HepG2 (cell line): ENCODE results near the gene CACNA1C. TPM values are rescaled to one million over a fixed set of nuclear protein-coding genes. Genes with fewer than 3 reads are reported as not detected.

Source experiments
- AGO1 ChIP-seq: fragments of 200-400 bp; formaldehyde crosslinking; IDR thresholded peaks from 2 replicates; pipeline ENCODE4 v1.6.1; 2017; ENCODE audit warnings: mild to moderate bottlenecking, low read depth, low read length, moderate library complexity; ENCODE audit not compliant: poor library complexity, severe bottlenecking
- AHDC1 ChIP-seq: sonication (generic); formaldehyde crosslinking; IDR thresholded peaks from 2 replicates; pipeline ENCODE4 v1.5.1; 2020; ENCODE audit warnings: mild to moderate bottlenecking, missing genetic modification reagents, borderline replicate concordance
- FUBP1 ChIP-seq: sonication (generic); formaldehyde crosslinking; IDR thresholded peaks from 2 replicates; pipeline ENCODE4 v1.5.1; 2020; ENCODE audit warnings: missing genetic modification reagents, mild to moderate bottlenecking, borderline replicate concordance
- MAFG ChIP-seq: sonication (generic); formaldehyde crosslinking; IDR thresholded peaks from 2 replicates; pipeline ENCODE4 v1.5.1; 2020; ENCODE audit warnings: mild to moderate bottlenecking, missing genetic modification reagents
- MZF1 ChIP-seq: sonication (generic); formaldehyde crosslinking; IDR thresholded peaks from 2 replicates; pipeline ENCODE4 v1.8.1; 2023; ENCODE audit warnings: mild to moderate bottlenecking, missing genetic modification reagents, borderline replicate concordance
- PAF1 ChIP-seq: IDR thresholded peaks from 2 replicates; pipeline ENCODE4 v1.6.1; 2016; ENCODE audit warnings: missing genetic modification reagents, missing compliant biosample characterization
- REST ChIP-seq, 2 experiments: IDR thresholded peaks; 2 replicates each; pipeline ENCODE4 v1.6.1; 2011 to 2012; ENCODE audit warnings: low read length in 2 of 2, borderline replicate concordance in 1 of 2, low read depth in 1 of 2, mild to moderate bottlenecking in 1 of 2, moderate library complexity in 1 of 2
- SMARCC2 ChIP-seq: fragments of 450-650 bp; IDR thresholded peaks from 2 replicates; pipeline ENCODE4 v1.6.1; 2017; ENCODE audit warnings: antibody characterized with exemption, mild to moderate bottlenecking
- SOX5 ChIP-seq: IDR thresholded peaks from 2 replicates; pipeline ENCODE4 v1.6.1; 2016; ENCODE audit warnings: borderline replicate concordance
- SUZ12 ChIP-seq: fragments of 150-350 bp; IDR thresholded peaks from 2 replicates; pipeline ENCODE4 v1.6.1; 2014; ENCODE audit warnings: low read depth, low read length
- TMF1 ChIP-seq: sonication (generic); formaldehyde crosslinking; IDR thresholded peaks from 2 replicates; pipeline ENCODE4 v1.8.1; 2022; ENCODE audit warnings: low read depth, missing genetic modification reagents
- ZFP37 ChIP-seq: sonication (generic); formaldehyde crosslinking; IDR thresholded peaks from 2 replicates; pipeline ENCODE4 v1.4.0; 2020; ENCODE audit warnings: missing genetic modification reagents, borderline replicate concordance
- ZNF225 ChIP-seq: sonication (generic); formaldehyde crosslinking; IDR thresholded peaks from 2 replicates; pipeline ENCODE4 v1.4.0; 2020; ENCODE audit warnings: mild to moderate bottlenecking, missing genetic modification reagents
- ZNF550 ChIP-seq: sonication (generic); formaldehyde crosslinking; IDR thresholded peaks from 2 replicates; pipeline ENCODE4 v1.4.0; 2020; ENCODE audit warnings: mild to moderate bottlenecking, missing genetic modification reagents, borderline replicate concordance
- ZNF607 ChIP-seq: sonication (generic); formaldehyde crosslinking; IDR thresholded peaks from 2 replicates; pipeline ENCODE4 v1.5.1; 2020; ENCODE audit warnings: missing genetic modification reagents, mild to moderate bottlenecking, borderline replicate concordance
- ZNF737 ChIP-seq: sonication (generic); formaldehyde crosslinking; IDR thresholded peaks from 2 replicates; pipeline ENCODE4 v1.5.0; 2020; ENCODE audit warnings: missing genetic modification reagents, mild to moderate bottlenecking, borderline replicate concordance
- ZNF879 ChIP-seq: sonication (generic); formaldehyde crosslinking; IDR thresholded peaks from 2 replicates; pipeline ENCODE4 v1.8.1; 2023; ENCODE audit warnings: missing genetic modification reagents
- polyA plus RNA-seq, 8 experiments: library from polyadenylated mRNA; depleted of rRNA in 3 of 8; stranded (reverse) in 7 of 8; unstranded in 1 of 8; fragments of >200 nt; fragmentation: Illumina TruSeq in 4 of 8; extraction: Trizol in 4 of 8; gene quantifications; 2 replicates each; pipeline versions ENCODE4 v1.2.1 to v1.2.3, GENCODE V29; 2011 to 2016; ENCODE audit warnings: low read depth in 4 of 8, missing spikeins in 1 of 8, mixed read lengths in 1 of 8; ENCODE audit not compliant: insufficient read depth in 1 of 8
- total RNA-seq, 5 experiments: library from RNA; depleted of rRNA; stranded (reverse); fragments of >200 nt; fragmentation: Illumina TruSeq; extraction: Trizol; gene quantifications; 2 replicates each; pipeline ENCODE4 v1.2.3, GENCODE V29; 2016; ENCODE audit warnings: low read depth in 1 of 5

The CACNA1C gene
- total and polyA plus RNA-seq, 2 of the 13 experiments (the other 11 are each of a cell fraction or from before 2014, with no cell fraction given) = not detected

- peak; percentile 98 for TF ChIP-seq ZNF225
- TF ChIP-seq REST (IDR thresholded peaks at IDR 0.05; ENCODE audit: borderline replicate concordance in 1 of 2, low read depth in 1 of 2, low read length in 2 of 2) = no peak
- 0 out of 2 replicates have a peak, but pooled peaks have one; percentile 65 for TF ChIP-seq ZNF879 (CRISPR knock-in tag)
- TF ChIP-seq SMARCC2 = no peak
- no peak; the same call in 1 of the 2 replicates for TF ChIP-seq AHDC1 (CRISPR knock-in tag)
- TF ChIP-seq MAFG (CRISPR knock-in tag) = no peak
- TF ChIP-seq AGO1 = no peak
- no peak for TF ChIP-seq TMF1 (CRISPR knock-in tag)
- TF ChIP-seq ZNF607 (CRISPR knock-in tag) = peak; percentile 90
- TF ChIP-seq ZNF737 (CRISPR knock-in tag) = no peak
- peak; percentile 48; the same call in 1 of the 2 replicates for TF ChIP-seq SOX5 (CRISPR knock-in tag)
- no peak for TF ChIP-seq SUZ12
- peak; percentile 89; the same call in 1 of the 2 replicates for TF ChIP-seq ZNF550 (CRISPR knock-in tag)
- 0 out of 2 replicates have a peak, but pooled peaks have one; percentile 75 for TF ChIP-seq FUBP1 (CRISPR knock-in tag)
- peak; percentile 72; the same call in 1 of the 2 replicates for TF ChIP-seq ZFP37
- TF ChIP-seq MZF1 = 0 out of 2 replicates have a peak, but pooled peaks have one; percentile 16
- TF ChIP-seq PAF1 (CRISPR knock-in tag) = no peak
Measured at GRCh38 chr12:2004113-2004929, 48.5 kb upstream of the CACNA1C start, which contains the start of gene DCP1B (continued).
